GM12878 (cell line): ENCODE measurements around the gene FLT3LG. TPM values are rescaled to one million over a fixed set of nuclear protein-coding genes. Genes with fewer than 3 reads are reported as not detected.

Source experiments
- ATAC-seq: fragments of 200-7000 bp; cut with Tn5 transposase; 3 replicates; pipeline ENCODE4 v1.9.1; 2020; ENCODE audit warnings: mild to moderate bottlenecking, moderate library complexity
- BruUV-seq: library from RNA; stranded (reverse); fragments of 400-500 nt; replicated peaks from 2 replicates; lab custom pipeline; 2021; lab: Mats Ljungman, UMichigan
- CTCF ChIA-PET: fragments of 300-600 bp; sonication (Branson Sonifier 250); formaldehyde crosslinking; extraction: SDS; loops from one replicate; lab custom pipeline; 2021; ENCODE audit warnings: inconsistent platforms; lab: Yijun Ruan, JAX
- POLR2A ChIA-PET: fragments of 350-600 bp; formaldehyde crosslinking; extraction: SDS; loops from one replicate; lab custom pipeline; 2021; ENCODE audit warnings: inconsistent platforms; lab: Charles Lee
- RAD21 ChIA-PET: fragments of 300-600 bp; sonication (Branson Sonifier 250); formaldehyde crosslinking; loops from one replicate; lab custom pipeline; 2023; ENCODE audit warnings: antibody characterized with exemption; ENCODE audit not compliant: unreplicated experiment; lab: Charles Lee
- SMC1A ChIA-PET: fragments of 300-600 bp; sonication (Branson Sonifier 250); formaldehyde crosslinking; loops from one replicate; lab custom pipeline; 2023; ENCODE audit not compliant: unreplicated experiment, uncharacterized antibody; lab: Charles Lee
- DNase-seq: peaks from one replicate; pipeline ENCODE4 v3.0.0-alpha.2; 2011; ENCODE audit warnings: low read depth, low spot score
- FAIRE-seq: peaks from 3 replicates; lab custom pipeline; 2011; peaks lifted over from hg19 to GRCh38; lab: Jason Lieb, UNC
- H2AFZ ChIP-seq: 2 replicates; pipeline ENCODE4 v1.6.0; 2011; ENCODE audit warnings: low read depth, low read length, control low read depth; ENCODE audit not compliant: control insufficient read depth
- H3K27ac ChIP-seq: 2 replicates; pipeline ENCODE4 v1.5.1; 2011; ENCODE audit warnings: control low read depth; ENCODE audit not compliant: control insufficient read depth, insufficient read depth
- H3K27me3 ChIP-seq, 2 experiments: replicated peaks in 1 of 2; 2 replicates each; pipeline versions ENCODE4 v1.6.0 to v1.6.1; 2011; ENCODE audit warnings: low read length in 1 of 2; ENCODE audit not compliant: control insufficient read depth in 2 of 2, insufficient read depth in 2 of 2
- H3K36me3 ChIP-seq, 2 experiments: 2 replicates each; pipeline ENCODE4 v1.5.1; 2011; ENCODE audit warnings: low read length in 1 of 2; ENCODE audit not compliant: control insufficient read depth in 2 of 2, insufficient read depth in 2 of 2
- H3K4me1 ChIP-seq: 2 replicates; pipeline ENCODE4 v1.6.1; 2011; ENCODE audit warnings: mild to moderate bottlenecking, low read length, moderate library complexity, mixed read lengths; ENCODE audit not compliant: control insufficient read depth, insufficient read depth
- H3K4me2 ChIP-seq: 2 replicates; pipeline ENCODE4 v1.6.0; 2011; ENCODE audit warnings: control low read depth; ENCODE audit not compliant: control insufficient read depth, insufficient read depth
- H3K4me3 ChIP-seq: fragments of 200-600 bp; sonication (generic); 2 replicates; pipeline ENCODE4 v1.5.1; 2016
- H3K79me2 ChIP-seq: 2 replicates; pipeline ENCODE4 v1.6.0; 2011; ENCODE audit warnings: low read length; ENCODE audit not compliant: control insufficient read depth, insufficient read depth
- H3K9ac ChIP-seq: 2 replicates; pipeline ENCODE4 v1.8.0; 2011; ENCODE audit warnings: low read length, control low read depth, mixed read lengths; ENCODE audit not compliant: control insufficient read depth, insufficient read depth
- H3K9me3 ChIP-seq: replicated peaks from 3 replicates; pipeline ENCODE4 v1.5.1; 2011; ENCODE audit warnings: mild to moderate bottlenecking, low read length; ENCODE audit not compliant: control insufficient read depth, insufficient read depth
- H4K20me1 ChIP-seq: 2 replicates; pipeline ENCODE4 v1.6.0; 2011; ENCODE audit not compliant: control insufficient read depth, insufficient read depth
- PAX8 ChIP-seq: fragments of 450-650 bp; IDR thresholded peaks from 2 replicates; pipeline ENCODE4 v1.6.1; 2017; ENCODE audit warnings: mild to moderate bottlenecking, moderate library complexity
- WGBS: methylation state at CpG from one replicate; pipeline ENCODE4 v1.1.6; 2016; ENCODE audit warnings: low lambda C conversion rate; ENCODE audit not compliant: insufficient replicate concordance, insufficient coverage; ENCODE audit errors: missing lambda C conversion rate; 5-methylcytosine and 5-hydroxymethylcytosine counted together
- in situ Hi-C: fragments of 300-500 bp; cut with MboI; formaldehyde crosslinking; loops from 9 replicates; pipeline ENCODE4 v1.14.3; 2018; ENCODE audit warnings: mixed read lengths
- intact Hi-C: fragments of 100-400 bp; cut with micrococcal nuclease; formaldehyde crosslinking; loops from one replicate; pipeline ENCODE4 v1.14.2; 2022; ENCODE audit not compliant: unreplicated experiment
- polyA plus RNA-seq, 11 experiments: library from polyadenylated mRNA; depleted of rRNA in 4 of 11; unstranded in 6 of 11; stranded (reverse) in 5 of 11; fragments of >200 nt; fragmentation: Nextera tagmentation in 4 of 11; fragmentation: Illumina TruSeq in 1 of 11; extraction: Ambion mirVana in 4 of 11; extraction: Trizol in 1 of 11; gene quantifications; 1 replicate in 1 of 11; 2 replicates in 10 of 11; pipeline versions ENCODE4 v1.2.1 to v1.2.3, GENCODE V29; 2011 to 2016; ENCODE audit warnings: inconsistent platforms in 2 of 11, missing spikeins in 2 of 11, low read depth in 1 of 11
- total RNA-seq, 4 experiments: library from RNA; depleted of rRNA in 3 of 4; stranded (reverse); fragments of >200 nt in 3 of 4; fragmentation: Illumina TruSeq in 1 of 4; extraction: Trizol in 1 of 4; gene quantifications; 2 replicates each; pipeline versions ENCODE4 v1.2.1 to v1.2.3, GENCODE V29; 2013 to 2021
- TF ChIP-seq, protein P1 (sequence below), 3 experiments: IDR thresholded peaks in 2 of 3; conservative IDR thresholded peaks in 1 of 3; 2 replicates each; pipeline ENCODE4 v1.5.1; 2011; ENCODE audit warnings: low read depth in 3 of 3, low read length in 3 of 3, mild to moderate bottlenecking in 3 of 3, control low read depth in 2 of 3, moderate library complexity in 2 of 3, inconsistent platforms in 1 of 3, mixed read lengths in 1 of 3; ENCODE audit not compliant: control insufficient read depth in 2 of 3, insufficient read depth in 1 of 3; ENCODE audit errors: extremely low read depth in 1 of 3

The FLT3LG gene
- total and polyA plus RNA-seq, 10 of the 15 experiments (the other 5 are each of a cell fraction or from before 2014, with no cell fraction given) = 0.68 to 13.1 (median 4.3) TPM

DNA sequence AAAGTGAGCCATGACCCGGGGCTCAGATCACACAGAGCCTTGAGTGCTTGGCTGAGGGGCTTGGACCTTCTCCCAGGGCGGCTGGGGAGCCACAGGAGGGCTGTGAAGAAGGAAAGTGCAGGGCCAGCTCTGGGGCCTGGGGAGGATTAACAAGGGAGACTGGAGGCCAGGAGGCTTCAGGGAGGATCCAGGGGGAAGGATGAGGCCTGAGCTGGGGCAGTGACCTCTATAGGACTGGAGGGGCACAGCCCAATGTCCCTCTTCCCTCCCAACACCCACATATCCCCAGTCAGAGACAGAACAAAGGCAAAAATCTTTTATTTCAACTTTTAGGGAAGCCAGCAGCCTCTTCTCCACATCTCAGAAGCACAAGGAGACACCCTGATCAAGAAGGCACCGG, 28.0 kb upstream of the FLT3LG start:
- H3K4me2 ChIP-seq = no peak overlapping the region
- DNase-seq = no peak
- no peak for FAIRE-seq
- in situ Hi-C loops (no loop called here), intact Hi-C loops (no loop called here)
- peaks cover 5% of the 10 kb centered on the region for H3K4me1 ChIP-seq
- ChIA-PET SMC1A (interaction anchor here (0.7 to 3.4 kb wide), 3 partner anchors 14 to 72 kb away, joined by 3 to 11 read pairs (median 3); no protein-coding TSS in a partner anchor), RAD21 (interaction anchor here (1.0 kb wide), 1 partner anchor 24 kb away, joined by 3 read pairs; no protein-coding TSS in a partner anchor)
- peaks cover 13% of the 10 kb centered on the region for H3K79me2 ChIP-seq
- WGBS = 93% methylated on average over 3 of the region's 3 CpGs
- TF ChIP-seq, protein P1, sequence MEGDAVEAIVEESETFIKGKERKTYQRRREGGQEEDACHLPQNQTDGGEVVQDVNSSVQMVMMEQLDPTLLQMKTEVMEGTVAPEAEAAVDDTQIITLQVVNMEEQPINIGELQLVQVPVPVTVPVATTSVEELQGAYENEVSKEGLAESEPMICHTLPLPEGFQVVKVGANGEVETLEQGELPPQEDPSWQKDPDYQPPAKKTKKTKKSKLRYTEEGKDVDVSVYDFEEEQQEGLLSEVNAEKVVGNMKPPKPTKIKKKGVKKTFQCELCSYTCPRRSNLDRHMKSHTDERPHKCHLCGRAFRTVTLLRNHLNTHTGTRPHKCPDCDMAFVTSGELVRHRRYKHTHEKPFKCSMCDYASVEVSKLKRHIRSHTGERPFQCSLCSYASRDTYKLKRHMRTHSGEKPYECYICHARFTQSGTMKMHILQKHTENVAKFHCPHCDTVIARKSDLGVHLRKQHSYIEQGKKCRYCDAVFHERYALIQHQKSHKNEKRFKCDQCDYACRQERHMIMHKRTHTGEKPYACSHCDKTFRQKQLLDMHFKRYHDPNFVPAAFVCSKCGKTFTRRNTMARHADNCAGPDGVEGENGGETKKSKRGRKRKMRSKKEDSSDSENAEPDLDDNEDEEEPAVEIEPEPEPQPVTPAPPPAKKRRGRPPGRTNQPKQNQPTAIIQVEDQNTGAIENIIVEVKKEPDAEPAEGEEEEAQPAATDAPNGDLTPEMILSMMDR (IDR thresholded peaks at IDR 0.05 in 2 of 3, conservative IDR thresholded peaks at IDR 0.05 in 1 of 3; ENCODE audit: control insufficient read depth in 2 of 3, extremely low read depth in 1 of 3, insufficient read depth in 1 of 3, low read depth in 3 of 3, low read length in 3 of 3) = peak in 1 of 3 experiments; percentile 6; a peak in 1 of 6 replicates
- no peak for TF ChIP-seq PAX8
- TF ChIP-seq, all 136 proteins: peak for 1
- BruUV-seq = no TSS peak
- Histone ChIP-seq H3K27me3 (peaks cover 2 to 7% of the 10 kb centered on the region in 2 experiments; a peak in 2 of 4 replicates), H3K9ac (no peak overlapping the region), H4K20me1 (no peaks in the 10 kb centered on the region; the same call in 1 of the 2 replicates), H2AFZ (no peak overlapping the region), H3K4me3 (no peak overlapping the region), H3K9me3 (no peaks in the 10 kb centered on the region), H3K36me3 (peaks cover 2 to 6% of the 10 kb centered on the region in 2 experiments; a peak in 3 of 4 replicates), H3K27ac (no peak overlapping the region)
- ChIA-PET CTCF (interaction anchor here (0.6 to 4.9 kb wide), 5 partner anchors 24 to 186 kb away, joined by 3 to 47 read pairs (median 8); partner anchors contain the start of gene FLT3LG), POLR2A (interaction anchor here (0.6 to 1.1 kb wide), 6 partner anchors 9 to 1389 kb away, joined by 3 to 8 read pairs (median 4); partner anchors contain the start of gene RRAS)
- no peak for ATAC-seq
